Vagina (tissue), 2 donors: ENCODE results near the gene SELENOS. TPM values are rescaled to one million over a fixed set of nuclear protein-coding genes. Genes with fewer than 3 reads are reported as not detected.

Source experiments
- DNase-seq, 2 donors: peaks; one replicate each; pipeline ENCODE4 v3.0.0-alpha.2; 2017; ENCODE audit errors: extremely low spot score in 2 of 2
- H3K27ac ChIP-seq: fragments of 200-600 bp; sonication (generic); one replicate; pipeline ENCODE4 v1.5.1; 2019
- H3K27me3 ChIP-seq: fragments of 200-600 bp; sonication (generic); one replicate; pipeline ENCODE4 v1.5.1; 2019
- H3K36me3 ChIP-seq, 2 donors: fragments of 200-600 bp; sonication (generic); one replicate each; pipeline ENCODE4 v1.5.1; 2017 to 2019
- H3K4me1 ChIP-seq: fragments of 200-600 bp; sonication (generic); one replicate; pipeline ENCODE4 v1.5.1; 2019
- H3K4me3 ChIP-seq, 2 donors: fragments of 200-600 bp; sonication (generic); 1 replicate in 1 of 2; 2 replicates in 1 of 2; pipeline ENCODE4 v1.5.1; 2016 to 2019
- H3K9me3 ChIP-seq: fragments of 200-600 bp; sonication (generic); one replicate; pipeline ENCODE4 v1.5.1; 2019
- POLR2A ChIP-seq, 2 donors: fragments of 450-650 bp; IDR thresholded peaks; one replicate each; pipeline ENCODE4 v1.6.1; 2017; ENCODE audit warnings: antibody characterized with exemption in 2 of 2, mild to moderate bottlenecking in 2 of 2, moderate library complexity in 2 of 2
- POLR2AphosphoS5 ChIP-seq, 2 donors: sonication (generic); formaldehyde crosslinking; IDR thresholded peaks; one replicate each; pipeline ENCODE4 v1.9.0; 2017; ENCODE audit warnings: antibody characterized with exemption in 2 of 2, mild to moderate bottlenecking in 2 of 2, low read depth in 1 of 2; ENCODE audit not compliant: insufficient read depth in 1 of 2
- intact Hi-C: fragments of 100-400 bp; cut with DNase I; formaldehyde crosslinking; loops from one replicate; pipeline ENCODE4 v1.15.1; 2023
- total RNA-seq: library from RNA; depleted of rRNA; stranded (reverse); fragments of >200 nt; gene quantifications from one replicate; pipeline ENCODE4 v1.2.3, GENCODE V29; 2016
- TF ChIP-seq, protein P1 (sequence below), 3 experiments: fragments of 450-650 bp in 2 of 3; fragments of 200-600 bp in 1 of 3; sonication (generic) in 1 of 3; IDR thresholded peaks; one replicate each; pipeline ENCODE4 v1.5.1; 2017 to 2019; ENCODE audit warnings: antibody characterized with exemption in 3 of 3, mild to moderate bottlenecking in 2 of 3, moderate library complexity in 2 of 3

Gene SELENOS
- total RNA-seq, 1 donor from 2014 or later: 47.6 TPM

DNA sequence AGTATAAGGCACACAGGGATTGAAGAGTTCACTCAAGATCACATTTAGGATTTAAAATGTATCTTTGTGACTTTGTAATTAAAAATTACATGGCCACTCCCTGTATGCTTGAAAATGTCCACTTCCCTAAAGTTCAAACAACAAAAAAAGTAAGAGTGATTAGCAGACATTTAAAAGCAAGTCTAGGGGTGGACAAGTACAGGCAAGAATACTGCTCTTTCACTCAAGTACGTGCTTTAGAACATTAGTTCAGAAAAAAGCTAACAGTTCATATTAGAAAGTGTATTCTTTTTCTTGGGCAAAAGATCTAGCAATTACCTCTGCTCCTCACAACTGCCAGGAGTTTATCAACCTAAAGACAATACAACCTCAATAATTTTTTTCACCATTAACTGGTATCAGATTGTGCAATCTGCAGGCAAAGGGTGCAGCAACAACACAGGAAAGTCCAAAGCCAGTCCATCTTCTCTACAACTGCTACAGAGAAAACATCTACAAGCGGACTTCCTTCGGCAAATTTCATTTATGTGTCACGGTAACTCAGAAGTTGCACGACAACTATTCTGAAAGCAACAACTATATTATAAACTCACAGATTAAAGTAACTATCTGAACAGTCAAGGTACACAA, 43.5 kb downstream of the SELENOS start:
- Histone ChIP-seq H3K4me1 (peaks cover 48% of the 10 kb centered on the region), H3K4me3 (no peak overlapping the region), H3K9me3 (peaks cover 3% of the 10 kb centered on the region), H3K27me3 (no peaks in the 10 kb centered on the region), H3K36me3 (no peaks in the 10 kb centered on the region), H3K27ac (no peak overlapping the region)
- intact Hi-C loops: no loop called here
- TF ChIP-seq POLR2A (IDR thresholded peaks at IDR 0.05): no peak
- no peak for TF ChIP-seq POLR2AphosphoS5 (IDR thresholded peaks at IDR 0.05; ENCODE audit: insufficient read depth in 1 of 2, low read depth in 1 of 2)
- TF ChIP-seq, protein P1, sequence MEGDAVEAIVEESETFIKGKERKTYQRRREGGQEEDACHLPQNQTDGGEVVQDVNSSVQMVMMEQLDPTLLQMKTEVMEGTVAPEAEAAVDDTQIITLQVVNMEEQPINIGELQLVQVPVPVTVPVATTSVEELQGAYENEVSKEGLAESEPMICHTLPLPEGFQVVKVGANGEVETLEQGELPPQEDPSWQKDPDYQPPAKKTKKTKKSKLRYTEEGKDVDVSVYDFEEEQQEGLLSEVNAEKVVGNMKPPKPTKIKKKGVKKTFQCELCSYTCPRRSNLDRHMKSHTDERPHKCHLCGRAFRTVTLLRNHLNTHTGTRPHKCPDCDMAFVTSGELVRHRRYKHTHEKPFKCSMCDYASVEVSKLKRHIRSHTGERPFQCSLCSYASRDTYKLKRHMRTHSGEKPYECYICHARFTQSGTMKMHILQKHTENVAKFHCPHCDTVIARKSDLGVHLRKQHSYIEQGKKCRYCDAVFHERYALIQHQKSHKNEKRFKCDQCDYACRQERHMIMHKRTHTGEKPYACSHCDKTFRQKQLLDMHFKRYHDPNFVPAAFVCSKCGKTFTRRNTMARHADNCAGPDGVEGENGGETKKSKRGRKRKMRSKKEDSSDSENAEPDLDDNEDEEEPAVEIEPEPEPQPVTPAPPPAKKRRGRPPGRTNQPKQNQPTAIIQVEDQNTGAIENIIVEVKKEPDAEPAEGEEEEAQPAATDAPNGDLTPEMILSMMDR (IDR thresholded peaks at IDR 0.05): no peak
- no peak for DNase-seq

DNA sequence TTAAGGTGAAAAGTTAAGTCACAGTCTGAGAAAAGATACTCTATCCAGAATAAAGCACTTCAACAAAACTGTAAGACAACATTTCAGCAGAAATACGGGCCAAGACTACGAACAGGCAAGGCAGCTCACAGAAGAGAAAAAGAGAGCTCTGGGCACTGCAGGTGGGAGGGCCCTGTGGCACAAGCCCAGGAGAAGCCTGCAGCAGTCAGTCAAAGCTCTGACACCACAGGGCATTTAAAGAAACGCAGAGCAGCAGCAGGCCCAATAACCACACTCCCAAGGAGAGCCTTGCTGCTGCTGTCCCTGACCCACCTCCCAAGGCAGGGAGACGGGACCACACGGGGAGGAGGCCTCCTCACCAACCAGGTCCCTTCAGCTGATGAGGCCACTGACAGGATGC, 44.6 kb downstream of the SELENOS start:
- Histone ChIP-seq H3K36me3 (no peaks in the 10 kb centered on the region), H3K4me1 (peaks cover 48% of the 10 kb centered on the region), H3K27ac (no peak overlapping the region), H3K9me3 (peaks cover 7% of the 10 kb centered on the region), H3K4me3 (no peak overlapping the region), H3K27me3 (no peaks in the 10 kb centered on the region)
- no peak for TF ChIP-seq POLR2A (IDR thresholded peaks at IDR 0.05)
- no peak for TF ChIP-seq POLR2AphosphoS5 (IDR thresholded peaks at IDR 0.05; ENCODE audit: insufficient read depth in 1 of 2, low read depth in 1 of 2)
- DNase-seq: no peak
- intact Hi-C loops: no loop called here

DNA sequence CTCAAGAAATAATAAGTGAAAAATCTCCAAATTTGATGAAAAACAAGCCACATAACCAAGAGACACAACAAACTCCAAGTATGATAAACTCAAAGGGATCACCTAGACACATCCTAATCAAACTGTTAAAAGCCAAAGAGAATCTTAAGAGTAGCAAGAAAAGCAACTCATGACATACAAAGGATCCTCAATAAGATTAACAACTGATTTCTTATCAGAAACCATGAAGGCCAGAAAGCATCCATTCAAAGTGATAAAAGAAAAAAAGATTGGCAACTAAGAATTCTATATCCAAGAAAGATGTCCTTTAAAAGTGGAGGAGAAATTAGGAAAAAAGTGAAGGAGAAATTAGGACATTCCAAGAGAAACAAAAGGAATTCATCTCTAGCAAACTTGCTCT, 49.0 kb downstream of the SELENOS start:
- no peak for DNase-seq
- TF ChIP-seq, protein P1 (IDR thresholded peaks at IDR 0.05): no peak
- TF ChIP-seq POLR2A (IDR thresholded peaks at IDR 0.05): no peak
- TF ChIP-seq POLR2AphosphoS5 (IDR thresholded peaks at IDR 0.05; ENCODE audit: insufficient read depth in 1 of 2, low read depth in 1 of 2): no peak
- H3K27me3 ChIP-seq: no peaks in the 10 kb centered on the region
- no peak overlapping the region for H3K27ac ChIP-seq
- H3K4me1 ChIP-seq: peaks cover 34% of the 10 kb centered on the region
- intact Hi-C loops: no loop called here
- H3K9me3 ChIP-seq: peaks cover 7% of the 10 kb centered on the region
- H3K4me3 ChIP-seq: no peak overlapping the region
- no peaks in the 10 kb centered on the region for H3K36me3 ChIP-seq

DNA sequence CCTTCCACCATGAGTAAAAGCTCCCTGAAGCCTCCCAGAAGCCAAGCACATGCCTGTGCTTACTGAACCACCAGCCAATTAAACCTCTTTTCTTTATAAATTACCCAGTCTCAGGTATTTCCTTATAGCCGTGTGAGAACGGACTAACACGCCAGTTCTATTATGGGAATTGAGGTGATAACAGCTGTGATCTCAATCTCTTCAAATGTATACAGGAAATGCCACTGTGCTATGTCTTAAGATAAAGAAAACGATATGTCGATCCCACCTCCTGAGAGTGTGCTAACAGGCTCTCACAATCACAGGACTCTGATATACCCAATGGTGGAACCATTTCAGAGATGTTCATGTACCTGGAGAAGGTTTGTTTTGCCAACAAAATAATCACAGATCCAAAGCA, 51.6 kb downstream of the SELENOS start:
- DNase-seq: no peak
- Histone ChIP-seq H3K36me3 (no peaks in the 10 kb centered on the region), H3K4me1 (peaks cover 32% of the 10 kb centered on the region), H3K27ac (no peak overlapping the region), H3K9me3 (peaks cover 7% of the 10 kb centered on the region), H3K27me3 (no peaks in the 10 kb centered on the region), H3K4me3 (no peak overlapping the region)
- TF ChIP-seq POLR2A (IDR thresholded peaks at IDR 0.05): no peak
- TF ChIP-seq, protein P1 (IDR thresholded peaks at IDR 0.05): no peak
- TF ChIP-seq POLR2AphosphoS5 (IDR thresholded peaks at IDR 0.05; ENCODE audit: insufficient read depth in 1 of 2, low read depth in 1 of 2): no peak
- intact Hi-C loops: no loop called here

Other genes starting within 250 kb of the SELENOS start
- 28.0 TPM for gene CHSY1, start 25.4 kb downstream of the SELENOS start, total RNA-seq
- 30.7 TPM for gene SNRPA1, start 17.8 kb upstream of the SELENOS start, total RNA-seq
- gene PCSK6, start 212.2 kb upstream of the SELENOS start, total RNA-seq: 7.4 TPM